IPS DF 19.7 (cell line): ENCODE results near the gene NTNG1.

Source experiments
- DNase-seq: peaks from one replicate; pipeline ENCODE4 v3.0.0-alpha.2; 2013; ENCODE audit warnings: low read depth, low spot score

Gene NTNG1

DNA sequence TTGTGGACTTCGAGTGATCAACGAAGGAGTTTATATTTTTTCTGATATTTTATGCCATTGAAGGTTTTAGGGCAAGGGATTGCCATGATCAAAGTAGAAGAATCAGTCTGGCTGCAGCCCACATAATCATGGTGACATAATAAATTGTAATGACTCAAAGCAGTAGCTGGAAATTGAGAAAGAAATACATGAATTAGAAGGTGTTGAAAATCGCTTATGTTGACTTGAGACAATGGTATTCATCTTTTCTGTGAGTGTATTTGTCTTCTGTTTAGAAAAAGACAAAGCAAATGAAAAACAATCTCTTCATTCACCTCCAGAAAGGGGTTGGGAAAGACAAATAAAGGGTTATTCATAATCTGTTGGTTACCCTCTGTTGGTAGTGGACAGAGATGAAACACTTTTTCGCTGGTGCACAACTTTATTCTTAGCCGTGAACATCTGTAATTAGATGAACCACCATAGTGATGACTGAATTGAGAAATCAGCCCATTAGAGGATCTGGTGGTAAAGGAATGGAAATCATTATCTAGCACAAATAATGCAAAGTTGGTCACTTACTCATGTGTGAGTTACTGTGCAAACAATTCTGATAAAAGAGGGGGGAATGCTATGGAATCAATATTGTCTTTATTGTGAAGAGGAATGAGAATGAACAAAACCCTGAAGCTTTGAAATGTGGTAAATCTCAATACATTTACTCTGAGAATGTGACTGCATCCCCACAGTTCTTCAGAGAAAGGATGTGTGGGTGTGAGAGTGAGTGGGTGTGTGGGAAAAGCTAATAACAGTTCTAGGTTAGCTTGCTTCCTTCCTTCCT is 121.8 kb downstream of the NTNG1 start:
- no peak for DNase-seq

GRCh38 chr1:107263291-107263915 is 122.6 kb downstream of the NTNG1 start:
- DNase-seq: no peak

- DNase-seq: no peak
Measured at GRCh38 chr1:107264007-107264406, 123.2 kb downstream of the NTNG1 start.

DNA sequence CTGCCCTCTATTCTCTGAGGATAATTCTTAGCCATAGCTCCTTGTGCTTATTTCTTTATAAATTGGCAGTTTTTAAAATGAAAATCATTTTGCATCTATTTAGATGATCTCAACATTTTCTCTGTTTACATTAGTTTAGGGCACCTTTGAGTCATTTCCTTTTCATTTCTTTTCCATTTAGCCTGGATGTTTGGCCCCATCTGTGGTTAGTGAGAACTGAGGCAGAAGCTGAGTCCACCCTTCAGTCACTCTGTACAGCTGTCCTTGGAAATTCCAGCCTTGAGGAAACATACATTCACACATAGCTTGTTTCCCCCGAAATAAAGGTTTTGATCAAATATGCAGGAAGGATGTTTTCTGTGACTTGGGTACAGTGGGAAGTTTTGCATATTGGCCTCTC is 123.7 kb downstream of the NTNG1 start:
- no peak for DNase-seq

GRCh38 chr1:107267489-107267888 is 126.7 kb downstream of the NTNG1 start:
- no peak for DNase-seq

DNA sequence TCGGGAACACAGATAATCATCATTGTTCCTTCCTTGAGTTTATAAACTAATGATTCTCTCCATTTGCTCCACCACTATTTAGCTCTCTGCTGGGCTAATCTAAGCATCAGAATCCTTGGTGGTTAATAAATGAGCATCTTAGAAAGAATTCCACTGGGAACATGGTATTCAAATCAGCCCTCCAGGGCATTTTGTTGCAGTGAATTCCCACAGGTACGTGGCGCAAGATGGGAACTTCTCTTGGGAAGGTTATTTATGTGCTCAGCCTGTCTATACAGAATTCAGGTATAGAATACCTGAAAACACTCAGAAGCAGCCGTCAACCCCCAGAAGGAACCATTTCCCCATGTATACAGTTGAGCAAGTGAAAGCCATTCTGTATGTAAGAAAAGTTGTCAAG is 131.5 kb downstream of the NTNG1 start:
- DNase-seq: no peak

GRCh38 chr1:107273515-107273914 is 132.7 kb downstream of the NTNG1 start:
- no peak for DNase-seq

DNA sequence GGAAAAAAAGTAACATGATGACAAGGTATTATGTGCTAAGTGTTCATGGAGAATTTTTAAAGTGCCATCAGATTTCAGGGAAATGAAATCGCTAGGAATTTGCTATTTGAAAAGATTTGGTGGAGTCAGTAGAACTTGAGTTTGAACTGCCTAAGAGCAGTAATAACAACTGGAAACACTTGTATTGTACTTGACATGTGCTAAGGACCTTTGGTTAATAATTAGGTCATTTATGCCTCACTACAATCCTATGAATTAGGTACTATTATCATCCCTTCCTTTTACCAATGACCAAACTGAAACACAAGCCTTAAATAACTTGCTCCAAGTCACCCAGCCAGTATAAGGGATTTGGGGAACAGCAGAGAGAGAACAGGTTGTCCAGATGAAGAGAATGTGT is 133.4 kb downstream of the NTNG1 start:
- no peak for DNase-seq

GRCh38 chr1:107276247-107276646 is 135.4 kb downstream of the NTNG1 start:
- DNase-seq: peak; percentile 17

GRCh38 chr1:107277022-107277421 is 136.2 kb downstream of the NTNG1 start:
- peak; percentile 42 for DNase-seq

DNA sequence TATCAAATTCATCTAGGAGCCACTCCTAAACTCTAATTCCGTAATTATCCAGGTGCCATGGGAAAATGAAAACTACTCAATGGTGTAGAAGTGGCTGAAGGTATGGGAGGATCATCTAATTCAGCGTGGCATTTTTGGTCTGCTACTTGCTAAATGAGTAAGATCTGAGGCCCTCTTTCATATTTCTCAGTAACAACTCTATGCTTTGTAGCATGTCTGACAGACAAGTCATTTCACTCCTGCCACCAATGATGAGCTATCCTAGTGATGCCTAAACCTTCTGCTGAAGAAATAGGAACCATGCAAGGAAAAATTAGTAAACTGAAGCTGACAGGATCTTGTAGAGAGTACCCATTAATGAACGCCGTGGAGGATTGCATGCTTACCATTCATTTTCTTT is 145.3 kb downstream of the NTNG1 start:
- DNase-seq: no peak

DNA sequence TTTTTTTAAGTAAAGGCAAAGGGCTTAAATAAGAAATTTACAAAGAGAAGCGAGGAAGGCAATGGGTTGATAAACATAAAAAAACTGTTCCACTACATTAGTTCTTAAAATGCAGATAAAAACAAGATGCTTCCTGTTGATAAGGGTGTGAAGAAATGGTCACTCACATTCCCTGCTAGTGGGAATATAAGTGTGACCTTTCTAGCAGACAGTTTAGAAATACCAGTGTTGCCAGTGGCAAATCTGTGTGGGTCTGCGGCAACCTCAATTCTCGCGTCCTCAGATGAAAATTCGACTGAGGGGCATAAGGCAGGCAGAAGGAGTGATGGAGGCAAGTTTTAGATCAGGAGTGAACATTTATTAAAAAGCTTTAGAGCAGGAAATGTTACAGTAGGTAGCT is 151.1 kb downstream of the NTNG1 start:
- DNase-seq: no peak

DNA sequence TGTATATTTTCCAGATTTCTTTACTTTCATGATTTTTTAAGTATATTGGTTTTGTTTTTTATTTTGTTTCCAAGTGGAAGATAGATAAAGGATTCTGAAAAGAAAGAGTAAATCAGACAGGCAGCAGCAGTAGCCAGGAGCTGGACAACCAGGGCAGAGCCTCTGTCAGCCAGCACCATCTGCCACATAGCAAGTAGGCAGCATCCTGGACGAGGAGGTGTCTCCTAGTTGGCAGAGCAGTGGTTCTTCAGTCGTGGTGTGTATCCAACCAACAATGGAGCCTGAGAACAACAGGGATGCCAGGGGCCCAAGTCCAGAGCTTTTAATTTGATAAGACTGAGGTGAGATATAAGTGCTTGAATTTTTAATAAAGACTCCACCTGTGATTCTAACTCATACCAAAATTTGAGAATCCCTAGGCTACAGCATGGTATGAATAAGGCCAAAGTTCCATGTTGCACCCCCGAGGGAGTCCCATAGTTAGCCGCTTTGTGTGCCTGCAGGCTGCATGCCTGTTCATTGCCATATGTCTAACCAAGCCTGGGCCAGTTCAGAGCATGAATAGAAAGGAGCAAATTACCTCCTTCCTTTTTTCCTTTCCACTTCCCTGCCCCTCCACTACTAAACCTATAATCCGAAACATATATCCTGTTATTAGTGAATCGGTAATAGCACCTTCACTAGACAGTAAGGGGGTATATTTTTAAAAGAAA is 153.2 kb downstream of the NTNG1 start:
- DNase-seq: no peak

DNA sequence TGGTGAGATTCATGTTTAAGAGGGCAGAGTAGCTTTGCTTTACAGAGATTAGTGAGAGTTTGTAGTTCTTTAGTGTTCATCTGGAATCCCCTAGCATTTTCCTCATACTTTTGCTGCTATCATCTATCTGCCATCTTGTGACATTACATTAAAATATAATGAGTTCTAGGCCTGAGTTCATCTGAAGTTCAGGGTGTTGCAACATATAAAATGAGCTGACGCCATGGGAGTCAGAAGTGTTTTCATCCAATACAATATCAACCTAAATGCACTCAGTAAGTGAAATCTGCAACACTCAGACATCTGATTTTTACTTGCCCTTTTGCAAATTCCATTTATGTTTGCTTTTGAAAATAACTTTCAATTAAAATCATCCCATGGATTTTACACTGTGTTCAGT is 153.8 kb downstream of the NTNG1 start:
- DNase-seq: no peak

DNA sequence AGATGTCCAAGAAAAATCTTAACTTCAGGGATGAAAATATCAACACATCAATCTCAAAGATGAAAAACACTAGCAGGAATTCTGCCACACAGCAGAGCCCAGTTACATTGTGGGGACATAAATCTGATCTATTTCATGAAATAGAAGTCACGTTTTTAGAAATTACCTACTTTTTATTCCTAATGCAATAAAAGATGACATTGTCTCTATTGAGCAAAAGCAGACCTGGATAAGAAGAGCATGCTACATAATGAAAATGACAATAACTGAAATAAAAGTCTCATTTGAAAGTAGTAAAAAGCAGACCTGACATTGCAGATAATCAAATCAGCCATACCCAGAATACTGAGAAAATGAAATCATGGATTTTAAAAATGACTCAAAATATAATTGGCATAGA is 156.8 kb downstream of the NTNG1 start:
- DNase-seq: no peak

DNA sequence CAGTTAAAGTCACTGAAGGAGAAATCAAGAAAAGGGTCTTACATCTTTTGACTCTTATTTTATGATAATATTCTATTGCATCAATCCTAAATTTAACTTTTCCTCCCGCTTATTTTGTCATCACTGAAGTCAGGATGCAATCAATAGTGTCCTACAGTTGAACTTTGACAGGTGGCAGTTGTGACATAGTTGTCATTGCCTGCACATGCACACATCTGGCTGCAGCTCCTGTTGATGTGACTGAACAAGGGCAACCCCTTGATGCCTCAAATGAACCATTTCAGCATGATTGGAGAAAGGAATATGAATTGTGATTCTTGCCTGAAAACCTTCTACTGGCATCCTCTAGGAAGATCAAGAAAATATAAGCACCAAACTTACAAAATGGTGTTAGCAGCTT is 157.7 kb downstream of the NTNG1 start:
- no peak for DNase-seq

- DNase-seq: no peak
Measured at GRCh38 chr1:107299521-107299920, 158.7 kb downstream of the NTNG1 start.

- no peak for DNase-seq
Measured at GRCh38 chr1:107309962-107310361, 169.1 kb downstream of the NTNG1 start.

- DNase-seq: no peak
Measured at GRCh38 chr1:107315652-107316051, 174.8 kb downstream of the NTNG1 start.

DNA sequence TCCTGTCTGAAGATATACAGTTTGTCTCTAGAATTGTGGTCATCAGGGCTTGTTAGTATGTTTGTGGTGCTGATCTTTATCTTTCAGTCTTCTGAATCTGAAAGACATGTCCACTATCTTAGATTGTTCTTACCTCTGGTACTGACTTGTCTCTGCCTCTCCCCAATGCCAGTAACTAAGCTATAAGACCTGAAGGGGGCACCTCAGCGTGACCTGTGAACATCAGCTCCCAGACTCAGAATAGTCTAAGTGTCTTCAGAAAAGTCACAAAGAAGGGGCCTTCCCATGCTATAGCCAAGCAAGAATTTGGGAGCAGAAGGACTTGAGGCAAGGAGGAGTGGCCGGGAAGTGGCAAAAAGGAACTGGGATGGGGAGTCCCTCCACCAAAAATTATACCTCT is 178.1 kb downstream of the NTNG1 start:
- DNase-seq: no peak

DNA sequence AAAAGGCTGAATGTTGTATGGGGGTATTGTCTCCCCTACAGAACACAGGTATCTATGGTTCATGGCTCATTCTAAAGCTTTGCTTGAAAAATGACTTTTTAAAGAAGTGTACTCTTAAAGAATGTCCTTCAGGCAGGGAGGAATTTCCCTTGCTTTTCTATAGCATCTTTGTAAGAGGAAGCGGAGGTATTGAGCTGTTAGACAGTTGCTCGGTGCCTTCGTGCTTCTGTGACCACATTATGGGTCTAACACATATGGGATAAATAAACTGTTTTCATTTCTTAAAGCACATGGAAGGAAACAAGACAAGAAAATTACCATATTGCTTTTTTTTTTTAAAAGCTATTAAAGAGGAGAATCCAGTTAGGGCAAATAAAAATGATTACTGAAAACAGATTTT is 182.9 kb downstream of the NTNG1 start:
- DNase-seq: no peak

- no peak for DNase-seq
Measured at GRCh38 chr1:107326824-107327445, 186.1 kb downstream of the NTNG1 start.
